Spleen (tissue), 3 donors: ENCODE results near the gene TOPAZ1.
A peak's percentile ranks its signal among the peaks of the same experiment; 100 is the strongest.
"Not testable (repeated sequence)": the region's sequence is repeated elsewhere in the genome, so short reads cannot be mapped to it uniquely, and the experiment has no call there.

Experiments used
- POLR2A ChIP-seq, 3 donors: fragments of 450-650 bp; IDR thresholded peaks; one replicate each; pipeline ENCODE4 v1.5.1; 2017; ENCODE audit warnings: antibody characterized with exemption in 3 of 3, mild to moderate bottlenecking in 1 of 3
- POLR2AphosphoS5 ChIP-seq, 3 donors: sonication (generic); formaldehyde crosslinking; IDR thresholded peaks; one replicate each; pipeline ENCODE4 v1.5.1; 2017; ENCODE audit warnings: antibody characterized with exemption in 3 of 3

DNA sequence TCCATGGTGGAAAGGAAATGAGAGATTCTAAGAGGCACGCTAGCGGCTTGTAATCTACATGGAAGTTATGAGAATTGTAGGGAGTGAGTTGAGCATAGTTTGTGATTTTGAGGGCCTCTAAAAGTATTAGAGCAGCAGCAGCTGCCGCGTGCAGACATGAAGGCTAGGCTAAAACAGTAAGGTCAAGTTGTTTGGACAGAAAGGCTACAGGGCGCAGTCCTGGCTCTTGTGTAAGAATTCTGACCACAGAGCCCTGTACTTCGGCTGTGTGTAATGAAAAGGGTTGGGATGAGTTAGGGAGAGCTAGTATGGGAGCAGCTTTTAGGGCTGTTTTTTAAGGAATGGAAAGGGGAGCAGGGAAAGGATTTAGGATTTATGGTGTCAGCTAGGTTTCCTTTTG is 104.9 kb downstream of the TOPAZ1 start:
- TF ChIP-seq POLR2AphosphoS5 (IDR thresholded peaks at IDR 0.05): peak in 1 of 3 donors; percentile 45
- TF ChIP-seq POLR2A (IDR thresholded peaks at IDR 0.05): not testable (repeated sequence)
